GM21367 (cell line): ENCODE results near the gene HEXD.
A peak's percentile ranks its signal among the peaks of the same experiment; 100 is the strongest.
"Not testable (repeated sequence)": the region's sequence is repeated elsewhere in the genome, so short reads cannot be mapped to it uniquely, and the experiment has no call there.

Experiments
- ATAC-seq: cut with Tn5 transposase; IDR thresholded peaks from one replicate; pipeline ENCODE4 v1.9.1; 2021; ENCODE audit not compliant: unreplicated experiment

HEXD gene

DNA sequence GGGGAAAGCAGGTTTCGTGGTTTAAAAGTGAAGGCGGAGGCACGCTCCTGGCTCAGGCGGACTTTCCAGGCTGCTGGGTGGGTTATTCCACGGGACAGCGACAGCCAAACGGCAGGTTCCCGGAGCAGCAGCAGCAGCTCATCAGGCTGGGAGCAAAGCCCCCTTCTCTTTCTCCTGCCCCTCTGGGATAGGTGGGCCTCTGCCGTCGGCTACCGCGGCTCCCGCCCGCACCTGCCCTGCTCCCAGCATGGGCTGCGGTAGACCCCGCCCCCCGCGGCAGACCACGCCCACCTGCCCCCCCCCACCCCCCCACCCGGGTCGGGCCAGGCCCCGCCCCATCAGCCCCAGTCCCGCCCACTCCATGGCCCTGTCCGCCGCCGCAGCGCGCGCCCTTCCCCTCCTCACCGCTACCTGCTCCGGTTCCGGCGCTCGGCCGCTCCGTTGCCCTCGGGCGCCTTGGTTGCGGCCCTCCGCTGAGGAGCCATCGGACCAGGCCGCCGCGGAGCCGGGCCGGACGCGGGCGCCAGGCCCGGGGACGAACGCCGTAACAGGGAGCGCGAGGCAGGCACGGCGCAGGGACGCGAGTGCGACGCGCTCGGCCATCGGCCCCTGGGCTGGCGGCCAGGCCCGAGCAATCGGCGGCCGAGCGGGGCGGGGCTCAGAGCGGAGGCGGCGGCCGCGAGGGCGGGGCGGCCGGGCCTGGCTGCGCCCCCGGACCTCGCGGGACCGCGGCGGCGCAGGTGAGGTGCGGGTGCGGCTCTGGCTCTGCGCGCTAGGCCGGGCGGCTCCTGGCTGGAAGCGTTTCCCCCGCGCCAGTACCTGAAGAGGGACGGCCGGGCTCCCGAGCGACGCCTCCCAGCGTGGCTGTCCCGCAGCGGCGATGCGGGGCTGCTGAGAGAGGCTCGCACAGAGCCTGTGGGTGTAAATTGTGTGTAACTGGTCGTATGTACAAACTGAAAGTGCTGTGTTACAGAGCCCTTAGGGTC lies at the start of gene HEXD, which contains the start of gene OGFOD3:
HEXD (plus strand) TSS at position 347 of the 986 bp plus-strand sequence. CDS start 1,453 bp downstream, outside the sequence.
OGFOD3 (minus strand) TSS at position 586 of the 986 bp plus-strand sequence; CDS start at position 485, 101 bp downstream.
- peak; percentile 82 for ATAC-seq

DNA sequence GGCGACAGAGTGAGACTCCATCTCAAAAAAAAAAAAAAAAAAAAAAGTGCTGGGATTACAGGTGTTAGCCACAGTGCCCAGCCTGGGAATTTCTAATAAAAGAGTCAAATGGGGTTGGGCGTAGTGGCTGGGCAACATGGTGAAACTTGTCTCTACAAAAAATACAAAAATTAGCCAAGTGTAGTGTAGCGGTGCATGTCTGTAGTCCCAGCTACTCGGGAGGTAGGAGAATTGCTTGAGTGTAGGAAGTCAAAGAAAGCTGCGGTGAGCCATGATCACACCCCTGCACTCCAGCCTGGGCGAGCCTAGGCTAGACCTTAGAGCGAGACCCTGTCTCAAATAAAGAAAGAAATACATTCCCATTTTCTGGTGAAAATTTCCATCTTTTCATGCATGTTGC lies 48.9 kb upstream of the HEXD start:
- ATAC-seq = no peak

DNA sequence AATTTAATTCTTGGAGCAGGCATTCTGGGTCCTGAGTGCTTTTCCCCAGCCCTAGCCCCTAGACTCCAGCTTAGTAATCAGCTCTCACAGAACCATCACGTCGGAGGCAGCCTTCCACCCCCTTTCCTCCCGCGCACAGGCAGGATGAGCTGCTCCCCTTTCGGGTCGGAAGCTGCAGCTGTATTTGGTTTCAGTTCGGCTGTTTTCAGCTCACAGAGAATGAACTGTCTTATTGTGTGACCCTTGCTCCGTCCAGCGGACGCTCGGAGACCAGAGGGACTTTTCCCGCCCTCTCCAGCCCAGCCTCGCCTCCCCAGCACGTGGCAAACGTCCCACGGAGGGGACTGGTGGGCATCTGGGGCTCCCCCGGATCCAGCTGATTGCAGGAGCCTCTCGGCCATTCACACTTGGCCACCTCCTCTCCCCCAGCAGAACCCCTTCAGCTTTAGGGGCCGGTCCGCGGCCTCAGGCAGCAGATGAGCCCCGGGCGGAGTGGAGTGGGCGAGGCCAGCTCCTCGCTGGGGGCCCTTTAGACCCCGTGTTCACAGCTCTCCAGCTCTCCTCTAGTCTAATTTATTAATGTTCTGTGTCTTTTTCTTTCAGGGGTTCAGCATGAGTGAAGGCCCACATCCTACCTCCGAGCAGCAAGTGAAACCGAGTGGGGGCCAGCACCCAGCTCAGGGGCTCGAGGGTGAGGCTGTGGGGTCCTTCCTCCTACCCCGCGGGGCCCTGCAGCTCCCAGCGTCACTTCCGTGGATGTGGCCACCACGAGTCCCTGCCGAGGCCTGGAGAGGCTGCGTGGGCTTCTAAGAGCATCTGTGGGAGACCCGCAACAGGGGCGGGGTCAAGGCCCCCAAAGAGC lies 47.4 kb upstream of the HEXD start:
- ATAC-seq = no peak

GRCh38 chr17:82371333-82372248 lies 46.6 kb upstream of the HEXD start, which contains the start of gene UTS2R:
UTS2R (plus strand) TSS chr17:82371765; CDS start chr17:82374325, 2,560 bp downstream.
- no peak for ATAC-seq

- ATAC-seq = no peak
Observed at GRCh38 chr17:82372249-82373071, 45.7 kb upstream of the HEXD start.

DNA sequence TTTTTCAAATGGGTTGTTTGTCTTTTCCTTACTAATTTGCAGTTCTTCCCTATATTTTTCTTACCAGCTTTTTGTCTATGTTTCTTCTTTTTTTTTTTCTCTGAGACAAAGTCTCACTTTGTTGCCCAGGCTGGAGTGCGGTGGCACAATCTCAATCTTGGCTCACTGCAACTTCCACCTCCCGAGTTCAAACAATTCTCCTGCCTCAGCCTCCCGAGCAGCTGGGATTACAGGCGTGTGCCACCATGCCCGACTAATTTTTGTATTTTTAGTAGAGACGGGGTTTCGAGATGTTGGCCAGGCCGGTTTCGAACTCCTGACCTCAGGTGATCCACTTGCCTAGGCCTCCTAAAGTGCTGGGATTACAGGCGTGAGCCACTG lies 45.1 kb upstream of the HEXD start:
- not testable (repeated sequence) for ATAC-seq

GRCh38 chr17:82373731-82374625 lies 44.2 kb upstream of the HEXD start:
- ATAC-seq = no peak

DNA sequence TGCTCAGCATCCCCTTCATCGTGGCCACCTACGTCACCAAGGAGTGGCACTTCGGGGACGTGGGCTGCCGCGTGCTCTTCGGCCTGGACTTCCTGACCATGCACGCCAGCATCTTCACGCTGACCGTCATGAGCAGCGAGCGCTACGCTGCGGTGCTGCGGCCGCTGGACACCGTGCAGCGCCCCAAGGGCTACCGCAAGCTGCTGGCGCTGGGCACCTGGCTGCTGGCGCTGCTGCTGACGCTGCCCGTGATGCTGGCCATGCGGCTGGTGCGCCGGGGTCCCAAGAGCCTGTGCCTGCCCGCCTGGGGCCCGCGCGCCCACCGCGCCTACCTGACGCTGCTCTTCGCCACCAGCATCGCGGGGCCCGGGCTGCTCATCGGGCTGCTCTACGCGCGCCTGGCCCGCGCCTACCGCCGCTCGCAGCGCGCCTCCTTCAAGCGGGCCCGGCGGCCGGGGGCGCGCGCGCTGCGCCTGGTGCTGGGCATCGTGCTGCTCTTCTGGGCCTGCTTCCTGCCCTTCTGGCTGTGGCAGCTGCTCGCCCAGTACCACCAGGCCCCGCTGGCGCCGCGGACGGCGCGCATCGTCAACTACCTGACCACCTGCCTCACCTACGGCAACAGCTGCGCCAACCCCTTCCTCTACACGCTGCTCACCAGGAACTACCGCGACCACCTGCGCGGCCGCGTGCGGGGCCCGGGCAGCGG lies 43.4 kb upstream of the HEXD start:
- no peak for ATAC-seq

- ATAC-seq = no peak
Observed at GRCh38 chr17:82375359-82376041, 42.6 kb upstream of the HEXD start.

DNA sequence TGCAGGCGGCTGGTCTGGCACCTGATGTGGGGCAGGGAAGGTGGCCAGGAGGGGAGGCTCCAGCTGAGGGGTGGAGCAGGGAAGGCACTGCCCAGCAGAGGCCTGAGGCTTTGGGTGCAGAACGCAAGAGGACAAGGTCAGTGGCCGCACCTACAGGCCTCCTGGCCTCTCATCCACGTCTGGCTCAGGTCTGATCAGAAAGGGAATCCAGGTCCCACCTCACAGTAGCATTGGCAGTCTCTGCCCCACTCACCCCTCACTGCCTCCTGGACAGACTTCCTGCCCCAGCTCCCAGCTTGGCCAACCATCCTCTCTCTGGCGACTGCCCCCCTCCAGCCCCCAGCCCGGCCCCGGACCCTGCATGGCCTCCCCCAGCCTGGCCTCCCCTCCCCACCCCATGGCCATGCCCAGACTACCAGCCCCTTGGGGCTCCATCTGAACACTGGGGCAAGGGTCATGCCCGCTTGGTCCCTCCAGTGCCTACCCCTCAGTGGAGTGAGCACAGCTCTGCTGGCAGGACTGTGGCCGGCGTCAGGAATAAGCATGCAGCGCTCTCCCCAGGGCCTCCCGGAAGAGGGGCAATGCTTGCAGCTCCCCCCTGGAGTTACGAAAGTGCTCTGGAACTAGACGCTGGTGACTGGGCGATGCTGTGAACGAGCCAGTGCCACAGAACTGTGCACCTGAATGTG lies 42.0 kb upstream of the HEXD start:
- no peak for ATAC-seq

DNA sequence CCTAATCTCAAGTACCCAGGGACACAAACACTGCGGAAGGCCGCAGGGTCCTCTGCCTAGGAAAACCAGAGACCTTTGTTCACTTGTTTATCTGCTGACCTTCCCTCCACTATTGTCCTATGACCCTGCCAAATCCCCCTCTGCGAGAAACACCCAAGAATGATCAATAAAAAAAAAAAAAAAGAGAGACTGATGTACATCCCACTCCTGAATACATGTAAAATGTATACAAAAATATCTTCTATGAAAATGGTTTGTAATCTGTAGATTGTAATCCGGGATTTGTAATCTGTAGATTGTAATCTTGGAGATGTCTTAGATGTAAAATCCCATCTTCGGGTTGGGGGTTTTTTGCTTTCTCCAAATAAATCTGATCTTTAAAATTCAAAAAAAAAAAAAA lies 40.9 kb upstream of the HEXD start:
- ATAC-seq = not testable (repeated sequence)

- ATAC-seq = no peak
Observed at GRCh38 chr17:82377924-82378740, 40.0 kb upstream of the HEXD start.

DNA sequence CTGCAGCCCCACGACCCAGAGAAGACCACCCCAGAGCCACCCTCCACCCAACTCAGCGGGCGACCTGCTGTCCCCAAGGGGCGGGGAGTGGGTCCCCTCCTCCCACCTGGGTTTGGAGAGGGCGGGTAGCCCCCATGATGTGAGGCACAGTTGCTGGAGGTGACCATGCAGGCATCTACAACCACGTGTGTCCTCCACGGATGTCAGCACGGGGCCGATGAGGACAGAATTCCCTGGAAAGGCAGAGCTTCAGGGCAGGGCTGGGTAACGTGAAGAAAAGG lies 39.5 kb upstream of the HEXD start:
- ATAC-seq = no peak

- ATAC-seq = no peak
Observed at GRCh38 chr17:82380860-82381702, 37.1 kb upstream of the HEXD start.

- not testable (repeated sequence) for ATAC-seq
Observed at GRCh38 chr17:82381703-82382009, 36.5 kb upstream of the HEXD start.
